Measurements from ENCODE around the gene CACNG5. TPM values are rescaled to one million over a fixed set of nuclear protein-coding genes. Genes with fewer than 3 reads are reported as not detected.

The CACNG5 gene, protein sequence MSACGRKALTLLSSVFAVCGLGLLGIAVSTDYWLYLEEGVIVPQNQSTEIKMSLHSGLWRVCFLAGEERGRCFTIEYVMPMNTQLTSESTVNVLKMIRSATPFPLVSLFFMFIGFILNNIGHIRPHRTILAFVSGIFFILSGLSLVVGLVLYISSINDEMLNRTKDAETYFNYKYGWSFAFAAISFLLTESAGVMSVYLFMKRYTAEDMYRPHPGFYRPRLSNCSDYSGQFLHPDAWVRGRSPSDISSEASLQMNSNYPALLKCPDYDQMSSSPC
- total RNA-seq, result not detected

DNA sequence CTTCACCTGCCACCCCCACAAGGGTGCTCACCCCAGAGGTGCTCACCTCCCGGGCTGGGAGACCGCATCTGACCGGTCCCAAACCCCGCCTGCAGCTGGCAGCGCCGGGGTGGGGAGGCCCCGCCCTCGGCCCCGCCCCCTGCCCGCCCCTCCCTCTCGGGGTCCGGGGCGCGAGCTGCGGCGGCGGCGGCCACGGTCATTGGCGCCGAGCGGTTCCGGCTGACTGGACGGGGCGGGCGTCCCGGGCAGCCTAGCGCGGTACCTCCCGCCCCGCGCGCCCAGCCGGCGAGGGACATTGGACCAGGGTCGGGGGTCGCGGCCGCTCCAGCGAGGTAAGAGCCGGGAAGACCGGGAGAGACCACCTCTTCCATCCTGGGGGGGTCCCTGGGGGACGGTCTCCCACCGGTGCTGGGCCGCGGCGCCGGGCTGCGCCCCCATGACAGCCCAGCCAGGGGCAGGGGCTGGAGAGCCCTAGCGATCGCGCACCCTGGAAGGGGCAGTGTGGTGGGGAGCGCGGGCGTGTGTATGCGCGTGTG is at the start of gene CACNG5:
Gene CACNG5, plus strand, starts transcription at position 199 of the 536 bp plus-strand sequence. CDS start 42,216 bp downstream, outside the sequence.
- H3K4me1 Mint-ChIP-seq, result peaks cover 2% of the 10 kb centered on the region
- H3K27ac Mint-ChIP-seq, result no peak within 1 kb of the TSS
- no peaks in the 10 kb centered on the region for H3K36me3 Mint-ChIP-seq (ENCODE audit: low read depth)
- no peak for DNase-seq
- no peaks in the 10 kb centered on the region for H3K9me3 Mint-ChIP-seq
- peaks cover 58% of the 10 kb centered on the region for H3K27me3 Mint-ChIP-seq
- CTCF ChIA-PET, result no interaction called here
- POLR2A ChIA-PET, result no interaction called here
- H3K4me3 Mint-ChIP-seq, result no peak within 1 kb of the TSS

DNA sequence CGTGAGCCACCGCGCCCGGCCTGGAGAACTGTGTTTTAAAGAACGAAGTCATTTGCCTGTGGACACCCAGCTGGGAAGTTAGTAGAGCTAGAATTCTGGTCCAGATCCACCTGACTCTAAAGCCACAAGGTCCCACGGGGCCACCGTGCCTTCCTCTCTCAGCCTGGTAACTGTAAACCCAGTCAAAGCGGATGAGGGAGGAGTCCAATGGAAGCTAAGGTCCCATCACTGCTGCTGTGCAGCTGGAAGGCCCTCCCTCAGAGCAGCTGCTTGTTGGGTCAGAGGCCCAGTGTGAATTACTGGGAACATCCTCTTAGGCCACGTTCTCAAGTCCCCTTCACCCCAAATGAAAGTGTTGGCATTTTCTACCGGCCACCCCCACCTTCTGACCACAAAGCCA is 48.8 kb upstream of the CACNG5 start:
- Mint-ChIP-seq H3K4me3 (no peak overlapping the region), H3K9me3 (no peaks in the 10 kb centered on the region), H3K4me1 (no peaks in the 10 kb centered on the region), H3K36me3 (ENCODE audit: low read depth) (peaks cover 30% of the 10 kb centered on the region), H3K27me3 (no peaks in the 10 kb centered on the region), H3K27ac (no peak overlapping the region)
- no peak for DNase-seq
- CTCF ChIA-PET, result no interaction called here
- POLR2A ChIA-PET, result no interaction called here

DNA sequence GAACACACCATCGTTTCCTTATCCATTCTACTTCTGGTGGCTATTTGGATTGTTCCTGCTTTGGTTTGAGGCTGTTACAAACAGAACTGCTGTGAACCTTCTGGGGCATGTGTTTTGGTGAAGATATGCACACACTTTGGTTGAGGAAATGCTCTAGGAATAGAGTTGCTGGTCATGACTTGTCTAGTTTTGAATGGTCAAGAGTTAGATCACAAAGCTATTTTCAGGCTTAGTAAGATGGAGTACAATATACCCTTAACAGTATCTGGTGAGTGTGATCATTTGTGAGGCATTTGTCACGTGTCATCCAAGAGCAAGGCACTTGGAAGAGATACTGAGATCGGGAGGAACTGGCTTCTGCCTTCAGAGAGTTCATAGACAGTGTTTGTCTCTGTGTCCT is 47.0 kb upstream of the CACNG5 start:
- Mint-ChIP-seq H3K9me3 (no peaks in the 10 kb centered on the region), H3K27me3 (no peaks in the 10 kb centered on the region), H3K4me3 (no peak overlapping the region), H3K36me3 (ENCODE audit: low read depth) (peaks cover 36% of the 10 kb centered on the region), H3K27ac (no peak overlapping the region), H3K4me1 (no peaks in the 10 kb centered on the region)
- ChIA-PET POLR2A (no interaction called here), CTCF (no interaction called here)
- DNase-seq, result no peak

DNA sequence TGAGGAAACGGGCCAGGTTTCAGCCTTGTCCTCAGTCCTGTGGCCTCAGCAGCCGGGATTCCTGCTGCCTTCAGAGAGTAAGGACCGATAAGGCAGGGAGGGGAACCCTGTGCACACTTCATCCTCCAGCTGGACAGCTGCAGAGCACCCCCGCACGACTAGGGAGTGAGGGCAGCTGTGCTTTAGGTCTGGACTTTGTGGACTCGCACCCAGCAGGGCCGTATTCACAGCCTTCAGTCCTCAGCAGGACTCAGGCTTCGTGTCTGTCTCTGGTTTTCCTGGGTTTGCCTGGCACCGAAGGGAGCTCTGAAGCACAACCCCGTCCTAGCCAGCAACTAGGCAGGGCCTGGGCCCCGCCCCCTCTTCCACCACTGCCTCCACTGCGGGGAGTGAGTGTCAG is 45.8 kb upstream of the CACNG5 start:
- POLR2A ChIA-PET, result no interaction called here
- peaks cover 43% of the 10 kb centered on the region for H3K36me3 Mint-ChIP-seq (ENCODE audit: low read depth)
- CTCF ChIA-PET, result no interaction called here
- no peak overlapping the region for H3K27ac Mint-ChIP-seq
- H3K4me1 Mint-ChIP-seq, result no peaks in the 10 kb centered on the region
- H3K9me3 Mint-ChIP-seq, result no peaks in the 10 kb centered on the region
- no peak overlapping the region for H3K4me3 Mint-ChIP-seq
- DNase-seq, result no peak
- no peaks in the 10 kb centered on the region for H3K27me3 Mint-ChIP-seq

DNA sequence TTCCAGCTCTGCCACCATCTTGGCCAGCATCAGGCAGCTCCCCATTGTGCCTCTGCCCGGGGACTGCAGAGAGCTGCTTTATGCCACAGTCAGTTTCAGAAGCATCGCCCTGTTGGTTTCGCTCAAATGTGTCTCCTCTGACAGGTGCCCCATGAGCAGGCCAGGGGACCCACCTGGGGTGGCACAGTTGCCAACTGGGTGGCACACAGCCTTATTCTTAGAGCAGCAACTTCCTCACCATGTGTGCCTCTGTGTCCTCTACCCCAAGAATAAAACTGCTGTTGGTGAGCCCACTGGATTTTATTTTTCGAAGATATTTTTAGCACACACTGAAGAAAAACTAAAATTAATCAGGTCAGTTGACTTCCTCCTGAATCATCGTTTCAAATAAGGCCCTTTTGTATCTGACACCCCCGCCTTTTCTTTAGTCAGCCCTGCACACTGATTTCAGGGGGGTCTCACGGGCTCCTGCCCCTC is 44.9 kb upstream of the CACNG5 start:
- no peak for DNase-seq
- POLR2A ChIA-PET, result no interaction called here
- no peaks in the 10 kb centered on the region for H3K4me1 Mint-ChIP-seq
- H3K27me3 Mint-ChIP-seq, result no peaks in the 10 kb centered on the region
- no peak overlapping the region for H3K4me3 Mint-ChIP-seq
- peaks cover 45% of the 10 kb centered on the region for H3K36me3 Mint-ChIP-seq (ENCODE audit: low read depth)
- no peaks in the 10 kb centered on the region for H3K9me3 Mint-ChIP-seq
- CTCF ChIA-PET, result no interaction called here
- no peak overlapping the region for H3K27ac Mint-ChIP-seq

DNA sequence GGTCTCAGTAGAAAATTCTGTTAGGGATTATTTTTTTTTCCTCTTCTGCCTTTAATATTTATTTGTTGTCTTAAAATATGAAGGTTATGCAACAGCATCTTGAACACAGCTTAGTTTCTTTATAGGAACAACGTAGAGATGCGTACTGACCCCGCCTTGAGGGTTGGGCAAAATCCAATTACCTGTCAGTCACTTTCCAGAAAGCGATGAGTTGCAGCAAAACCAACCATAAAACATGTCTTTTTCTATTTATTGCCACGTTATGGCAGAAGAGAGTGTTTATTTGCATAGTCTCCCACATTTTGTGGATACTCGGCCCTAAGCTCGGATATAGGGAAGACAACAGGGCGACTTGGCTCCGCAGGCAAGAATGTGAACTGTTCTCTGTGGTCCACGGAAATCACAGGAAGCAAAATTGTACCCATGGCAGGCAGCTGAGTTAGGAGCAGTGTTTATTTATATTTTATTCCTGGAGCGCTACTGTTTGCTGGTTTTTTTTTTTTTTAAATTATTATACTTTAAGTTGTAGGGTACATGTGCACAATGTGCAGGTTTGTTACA is 44.3 kb upstream of the CACNG5 start:
- Mint-ChIP-seq H3K9me3 (no peaks in the 10 kb centered on the region), H3K4me3 (no peak overlapping the region), H3K27me3 (no peaks in the 10 kb centered on the region), H3K4me1 (no peaks in the 10 kb centered on the region), H3K36me3 (ENCODE audit: low read depth) (peaks cover 48% of the 10 kb centered on the region), H3K27ac (no peak overlapping the region)
- no peak for DNase-seq
- ChIA-PET POLR2A (interaction anchor here (1.2 kb wide), 1 partner anchor 9 kb away, joined by 3 read pairs; no protein-coding TSS in a partner anchor), CTCF (no interaction called here)

DNA sequence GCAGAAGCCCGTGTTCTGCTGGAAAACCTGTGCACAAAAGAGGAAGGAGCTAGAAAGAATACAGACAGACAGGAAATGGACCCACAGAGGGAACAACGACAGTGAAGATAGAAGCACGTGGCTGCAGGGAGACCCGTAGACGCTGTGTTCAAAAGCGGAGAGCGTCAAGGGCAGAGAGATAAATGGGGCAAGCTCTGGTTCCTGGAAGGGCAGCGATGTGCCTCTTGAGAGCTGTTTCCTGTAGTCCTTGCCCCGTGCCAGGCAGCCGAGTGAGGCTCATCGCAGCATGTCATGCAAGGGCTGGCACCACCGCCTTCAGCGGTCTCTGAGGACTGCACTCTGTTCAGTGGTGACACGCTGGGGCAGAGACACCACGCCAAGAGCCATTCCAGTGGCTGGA is 43.6 kb upstream of the CACNG5 start:
- Mint-ChIP-seq H3K9me3 (no peaks in the 10 kb centered on the region), H3K4me1 (no peaks in the 10 kb centered on the region), H3K27me3 (no peaks in the 10 kb centered on the region), H3K36me3 (ENCODE audit: low read depth) (peaks cover 52% of the 10 kb centered on the region), H3K4me3 (no peak overlapping the region), H3K27ac (no peak overlapping the region)
- no peak for DNase-seq
- ChIA-PET CTCF (no interaction called here), POLR2A (interaction anchor here (0.7 to 1.2 kb wide), 2 partner anchors 9 to 16 kb away, joined by 3 read pairs; no protein-coding TSS in a partner anchor)

DNA sequence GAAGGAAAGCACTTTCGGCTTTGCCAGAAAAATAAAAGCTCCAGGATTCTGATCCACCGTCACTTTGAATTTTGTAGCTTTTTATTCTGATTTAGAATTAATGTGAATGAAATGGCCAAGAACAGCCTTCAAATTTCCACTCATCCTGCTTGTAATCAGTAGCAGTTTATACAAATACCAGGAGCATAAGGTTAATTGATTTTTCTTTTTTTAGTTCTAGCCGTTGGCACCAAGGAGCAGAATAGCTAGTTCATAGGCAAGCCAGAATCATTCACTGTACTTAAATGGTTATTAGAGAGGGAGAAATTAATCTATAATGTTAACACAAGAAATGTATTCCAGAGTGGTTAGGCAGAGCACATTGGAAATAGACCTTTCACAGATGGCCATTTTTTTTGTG is 41.1 kb upstream of the CACNG5 start:
- DNase-seq, result no peak
- Mint-ChIP-seq H3K36me3 (ENCODE audit: low read depth) (peaks cover 56% of the 10 kb centered on the region), H3K27ac (no peak overlapping the region), H3K27me3 (no peaks in the 10 kb centered on the region), H3K4me1 (no peaks in the 10 kb centered on the region), H3K4me3 (no peak overlapping the region), H3K9me3 (peaks cover 6% of the 10 kb centered on the region)
- ChIA-PET POLR2A (no interaction called here), CTCF (interaction anchor here (0.6 kb wide), 1 partner anchor 497 kb away, joined by 3 read pairs; no protein-coding TSS in a partner anchor)

DNA sequence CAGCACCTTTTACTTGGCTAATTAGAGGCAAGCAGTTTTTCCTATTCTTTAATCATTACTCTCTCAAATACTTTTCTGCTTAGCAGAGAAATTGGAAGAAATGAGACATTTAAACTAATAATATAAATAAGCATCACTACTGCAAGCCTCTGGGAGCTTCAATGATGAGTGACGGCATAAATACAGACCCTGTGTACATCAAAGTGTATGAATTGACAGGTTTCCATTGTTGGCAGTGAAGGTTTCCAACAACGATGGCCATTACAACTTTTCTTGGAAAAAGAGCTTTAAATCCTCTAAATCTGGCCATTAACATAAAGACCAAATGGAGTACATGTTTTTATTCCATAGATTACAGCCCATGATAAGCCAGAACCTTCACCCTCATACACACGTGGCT is 39.4 kb upstream of the CACNG5 start:
- ChIA-PET POLR2A (no interaction called here), CTCF (no interaction called here)
- Mint-ChIP-seq H3K9me3 (peaks cover 6% of the 10 kb centered on the region), H3K27ac (no peak overlapping the region), H3K36me3 (ENCODE audit: low read depth) (peaks cover 45% of the 10 kb centered on the region), H3K4me1 (no peaks in the 10 kb centered on the region), H3K4me3 (no peak overlapping the region), H3K27me3 (no peaks in the 10 kb centered on the region)
- DNase-seq, result no peak

DNA sequence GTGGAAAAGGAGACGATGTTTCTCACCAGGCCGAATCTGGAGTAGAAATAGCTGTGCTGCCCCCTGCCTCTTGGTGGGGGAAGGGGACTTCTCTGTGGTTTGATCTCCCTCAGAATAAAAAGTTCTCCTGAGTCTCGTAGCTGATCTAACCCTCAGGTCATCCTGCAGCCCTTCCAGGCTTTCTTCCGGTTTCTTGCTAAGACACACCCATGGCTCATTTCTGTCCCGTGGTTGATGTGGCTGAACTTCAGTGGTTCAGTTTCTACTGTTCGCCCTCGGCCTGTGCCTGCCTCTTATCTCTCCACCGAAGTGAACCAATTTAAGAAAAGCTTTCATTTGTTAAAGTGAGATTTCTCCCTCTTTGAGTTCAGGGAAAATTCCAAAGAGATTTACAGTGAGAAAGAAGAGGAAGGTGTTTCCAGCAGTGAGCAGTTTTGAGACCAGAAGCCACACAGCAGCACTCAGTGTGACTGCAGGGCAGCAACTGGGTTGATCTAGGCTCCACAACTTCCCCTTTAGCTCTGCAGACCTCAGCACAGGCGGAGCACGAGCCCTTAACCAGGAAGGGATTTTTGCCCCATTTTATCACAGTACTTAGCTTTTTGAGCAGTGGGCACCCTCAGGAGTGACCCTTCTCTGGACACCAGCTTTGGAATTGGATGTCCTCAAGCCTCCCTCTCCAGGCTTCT is 34.9 kb upstream of the CACNG5 start:
- H3K4me1 Mint-ChIP-seq, result no peaks in the 10 kb centered on the region
- DNase-seq, result no peak
- ChIA-PET CTCF (no interaction called here), POLR2A (interaction anchor here (0.8 kb wide), 1 partner anchor 9 kb away, joined by 3 read pairs; no protein-coding TSS in a partner anchor)
- H3K36me3 Mint-ChIP-seq (ENCODE audit: low read depth), result peaks cover 34% of the 10 kb centered on the region
- H3K27me3 Mint-ChIP-seq, result no peaks in the 10 kb centered on the region
- no peak overlapping the region for H3K27ac Mint-ChIP-seq
- no peak overlapping the region for H3K4me3 Mint-ChIP-seq
- H3K9me3 Mint-ChIP-seq, result peaks cover 6% of the 10 kb centered on the region

DNA sequence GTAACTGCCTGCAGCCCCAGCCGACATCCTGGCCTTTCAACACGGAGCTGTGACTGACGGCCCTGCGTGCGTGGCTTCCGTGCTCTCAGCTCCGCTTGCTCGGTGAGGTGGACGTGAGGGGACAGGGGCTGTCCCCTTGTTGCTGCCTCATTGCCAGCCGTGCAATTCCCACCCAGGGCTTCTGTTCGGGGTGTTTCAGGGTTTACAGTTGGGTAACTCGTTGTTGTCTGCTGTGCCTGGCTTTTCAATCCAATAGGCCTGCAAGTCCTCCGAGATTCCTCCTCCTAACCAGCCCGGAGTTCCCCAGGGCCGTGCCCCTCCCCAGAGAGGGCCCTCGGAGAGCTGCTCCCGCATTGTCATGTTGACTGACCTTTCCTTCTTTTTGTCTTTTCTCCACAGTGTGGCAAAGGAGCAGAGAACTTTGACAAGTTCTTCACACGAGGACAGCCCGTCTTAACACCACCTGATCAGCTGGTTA is 31.4 kb upstream of the CACNG5 start:
- H3K36me3 Mint-ChIP-seq (ENCODE audit: low read depth), result peaks cover 10% of the 10 kb centered on the region
- H3K27ac Mint-ChIP-seq, result no peak overlapping the region
- ChIA-PET CTCF (no interaction called here), POLR2A (no interaction called here)
- H3K27me3 Mint-ChIP-seq, result no peaks in the 10 kb centered on the region
- no peak overlapping the region for H3K4me3 Mint-ChIP-seq
- no peaks in the 10 kb centered on the region for H3K9me3 Mint-ChIP-seq
- peaks cover 5% of the 10 kb centered on the region for H3K4me1 Mint-ChIP-seq
- DNase-seq, result no peak

DNA sequence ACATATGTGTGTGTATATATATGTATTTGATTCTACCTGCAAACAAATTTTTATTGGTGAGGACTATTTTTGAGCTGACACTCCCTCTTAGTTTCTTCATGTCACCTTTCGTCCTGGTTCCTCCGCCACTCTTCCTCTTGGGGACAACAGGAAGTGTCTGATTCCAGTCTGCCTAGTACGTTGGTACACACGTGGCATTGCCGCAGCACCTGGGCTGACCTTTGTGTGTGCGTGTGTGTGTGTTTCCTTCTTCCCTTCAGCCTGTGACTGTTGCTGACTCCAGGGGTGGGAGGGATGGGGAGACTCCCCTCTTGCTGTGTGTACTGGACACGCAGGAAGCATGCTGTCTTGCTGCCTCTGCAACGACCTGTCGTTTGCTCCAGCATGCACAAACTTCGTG is 29.4 kb upstream of the CACNG5 start:
- no peak for DNase-seq
- Mint-ChIP-seq H3K27ac (no peak overlapping the region), H3K9me3 (no peaks in the 10 kb centered on the region), H3K4me3 (no peak overlapping the region), H3K4me1 (peaks cover 5% of the 10 kb centered on the region), H3K27me3 (no peaks in the 10 kb centered on the region), H3K36me3 (ENCODE audit: low read depth) (peaks cover 10% of the 10 kb centered on the region)
- CTCF ChIA-PET, result no interaction called here
- POLR2A ChIA-PET, result no interaction called here

DNA sequence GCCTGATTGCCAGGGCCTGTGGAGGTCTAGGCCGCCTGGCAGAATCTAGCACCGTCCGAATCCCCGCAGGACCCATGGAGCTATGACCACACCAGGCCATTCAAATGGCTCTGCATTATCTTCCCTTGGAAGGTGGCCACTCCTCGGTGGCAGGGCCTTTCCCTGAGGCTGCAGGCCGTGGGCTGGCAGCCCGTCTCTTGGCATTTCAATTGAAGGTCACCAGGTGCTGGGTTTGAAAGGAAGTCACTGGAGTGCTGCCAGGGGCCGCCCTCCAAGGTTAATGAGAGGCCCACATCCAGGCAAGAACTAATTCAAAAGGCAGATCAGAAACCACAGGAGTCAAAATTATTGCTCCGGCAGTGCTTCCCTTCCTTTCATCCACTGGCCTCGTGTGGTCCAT is 27.7 kb upstream of the CACNG5 start:
- Mint-ChIP-seq H3K9me3 (no peaks in the 10 kb centered on the region), H3K4me1 (peaks cover 5% of the 10 kb centered on the region), H3K36me3 (ENCODE audit: low read depth) (peaks cover 7% of the 10 kb centered on the region), H3K27ac (no peak overlapping the region), H3K4me3 (no peak overlapping the region), H3K27me3 (no peaks in the 10 kb centered on the region)
- CTCF ChIA-PET, result no interaction called here
- no peak for DNase-seq
- POLR2A ChIA-PET, result no interaction called here

Data from activated CD4-positive, alpha-beta memory T cell treated with anti-CD3 and anti-CD28 coated beads, Interleukin-2, amount 10 ng/mL, durations not matched to agents 7 days and 5 days (primary cell).